Panc1 (cell line): ENCODE results near the gene RBMS1. TPM values are rescaled to one million over a fixed set of nuclear protein-coding genes. Genes with fewer than 3 reads are reported as not detected.

Experiments
- ATAC-seq: fragments of 200-7000 bp; cut with Tn5 transposase; 2 replicates; pipeline ENCODE4 v1.9.1; 2020; ENCODE audit warnings: mild to moderate bottlenecking, moderate library complexity
- BruUV-seq: library from RNA; stranded (reverse); fragments of 400-500 nt; replicated peaks from 2 replicates; lab custom pipeline; 2021; lab: Mats Ljungman, UMichigan
- CTCF ChIA-PET: fragments of 300-600 bp; sonication (Branson Sonifier 250); formaldehyde crosslinking; loops from one replicate; lab custom pipeline; 2022; ENCODE audit warnings: antibody characterized with exemption; lab: Charles Lee
- POLR2A ChIA-PET: fragments of 300-600 bp; sonication (Branson Sonifier 250); formaldehyde crosslinking; loops from one replicate; lab custom pipeline; 2022; ENCODE audit warnings: antibody characterized with exemption; lab: Charles Lee
- DNase-seq: peaks from one replicate; pipeline ENCODE4 v3.0.0-alpha.2; 2010; ENCODE audit warnings: low read depth, low spot score
- H3K27ac ChIP-seq: 2 replicates; pipeline ENCODE4 v1.5.1; 2011; ENCODE audit warnings: mild to moderate bottlenecking, low read length, inconsistent platforms
- H3K27me3 ChIP-seq: fragments of 200-500 bp; sonication (Bioruptor generic); 2 replicates; pipeline ENCODE4 v1.6.0; 2014; ENCODE audit warnings: low read length, inconsistent platforms; ENCODE audit not compliant: control insufficient read depth, insufficient read depth
- H3K36me3 ChIP-seq: fragments of 200-500 bp; sonication (Bioruptor generic); 2 replicates; pipeline ENCODE4 v1.5.1; 2014; ENCODE audit warnings: inconsistent platforms, mild to moderate bottlenecking, low read length, moderate library complexity; ENCODE audit not compliant: control insufficient read depth, insufficient read depth
- H3K4me1 ChIP-seq: 2 replicates; pipeline ENCODE4 v1.5.1; 2011; ENCODE audit warnings: inconsistent platforms, mild to moderate bottlenecking, low read length, moderate library complexity; ENCODE audit not compliant: control insufficient read depth, insufficient read depth
- H3K4me3 ChIP-seq, 2 experiments: 2 replicates each; pipeline ENCODE4 v1.5.1; 2011 to 2012; ENCODE audit warnings: low read depth in 2 of 2, low read length in 2 of 2, mild to moderate bottlenecking in 2 of 2, inconsistent platforms in 1 of 2, moderate library complexity in 1 of 2
- H3K9me3 ChIP-seq: fragments of 200-500 bp; sonication (Bioruptor generic); 2 replicates; pipeline ENCODE4 v1.5.1; 2014; ENCODE audit warnings: low read depth, mild to moderate bottlenecking, inconsistent platforms, low read length, moderate library complexity; ENCODE audit not compliant: control insufficient read depth, insufficient read depth
- POLR2AphosphoS5 ChIP-seq: IDR thresholded peaks from 2 replicates; pipeline ENCODE4 v1.6.1; 2012; ENCODE audit warnings: mild to moderate bottlenecking, low read depth, low read length, moderate library complexity
- REST ChIP-seq, 2 experiments: IDR thresholded peaks; 2 replicates each; pipeline ENCODE4 v1.6.1; 2011 to 2012; ENCODE audit warnings: low read depth in 2 of 2, control low read depth in 1 of 2, low read length in 1 of 2, mild to moderate bottlenecking in 1 of 2, moderate library complexity in 1 of 2; ENCODE audit not compliant: insufficient read depth in 1 of 2
- SIN3A ChIP-seq: IDR thresholded peaks from 2 replicates; pipeline ENCODE4 v1.6.1; 2012; ENCODE audit warnings: low read depth, mild to moderate bottlenecking, low read length, moderate library complexity, borderline replicate concordance; ENCODE audit not compliant: insufficient read depth
- TCF7L2 ChIP-seq: IDR thresholded peaks from 2 replicates; pipeline ENCODE4 v1.6.1; 2011; ENCODE audit warnings: mild to moderate bottlenecking, low read depth, low read length, inconsistent platforms
- in situ Hi-C: cut with HindIII; loops from 2 replicates; pipeline ENCODE4 v1.10.0; 2016; ENCODE audit warnings: low sequenced_read_pairs, low pct_unique_long_range_greater_than_20kb
- intact Hi-C: fragments of 100-400 bp; cut with micrococcal nuclease; formaldehyde crosslinking; loops from one replicate; pipeline ENCODE4 v1.10.0; 2022; ENCODE audit not compliant: unreplicated experiment
- total RNA-seq: library from RNA; stranded (reverse); gene quantifications from one replicate; pipeline ENCODE4 v1.2.1, GENCODE V29; 2021; ENCODE audit not compliant: unreplicated experiment
- TF ChIP-seq, protein P1 (sequence below): fragments of 450-650 bp; IDR thresholded peaks from 2 replicates; pipeline ENCODE4 v1.5.1; 2017; ENCODE audit warnings: mild to moderate bottlenecking

RBMS1 gene
- total RNA-seq, 1 experiment from 2014 or later: 67.0 TPM

- intact Hi-C loops (no loop called here), in situ Hi-C loops (no loop called here)
- ChIA-PET CTCF (interaction anchor here (0.6 to 1.7 kb wide), 2 partner anchors 43 to 666 kb away, joined by 3 to 4 read pairs; no protein-coding TSS in a partner anchor), POLR2A (no interaction called here)
- ATAC-seq: no peak
- Histone ChIP-seq H3K4me3 (no peak overlapping the region), H3K4me1 (0 out of 2 replicates have a peak, but pooled peaks cover 2% of the 10 kb centered on the region), H3K27me3 (no peaks in the 10 kb centered on the region), H3K27ac (no peak overlapping the region), H3K9me3 (no peaks in the 10 kb centered on the region; the same call in 1 of the 2 replicates), H3K36me3 (no peaks in the 10 kb centered on the region)
- DNase-seq: no peak
- TF ChIP-seq, protein P1, sequence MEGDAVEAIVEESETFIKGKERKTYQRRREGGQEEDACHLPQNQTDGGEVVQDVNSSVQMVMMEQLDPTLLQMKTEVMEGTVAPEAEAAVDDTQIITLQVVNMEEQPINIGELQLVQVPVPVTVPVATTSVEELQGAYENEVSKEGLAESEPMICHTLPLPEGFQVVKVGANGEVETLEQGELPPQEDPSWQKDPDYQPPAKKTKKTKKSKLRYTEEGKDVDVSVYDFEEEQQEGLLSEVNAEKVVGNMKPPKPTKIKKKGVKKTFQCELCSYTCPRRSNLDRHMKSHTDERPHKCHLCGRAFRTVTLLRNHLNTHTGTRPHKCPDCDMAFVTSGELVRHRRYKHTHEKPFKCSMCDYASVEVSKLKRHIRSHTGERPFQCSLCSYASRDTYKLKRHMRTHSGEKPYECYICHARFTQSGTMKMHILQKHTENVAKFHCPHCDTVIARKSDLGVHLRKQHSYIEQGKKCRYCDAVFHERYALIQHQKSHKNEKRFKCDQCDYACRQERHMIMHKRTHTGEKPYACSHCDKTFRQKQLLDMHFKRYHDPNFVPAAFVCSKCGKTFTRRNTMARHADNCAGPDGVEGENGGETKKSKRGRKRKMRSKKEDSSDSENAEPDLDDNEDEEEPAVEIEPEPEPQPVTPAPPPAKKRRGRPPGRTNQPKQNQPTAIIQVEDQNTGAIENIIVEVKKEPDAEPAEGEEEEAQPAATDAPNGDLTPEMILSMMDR: peak; percentile 56; the same call in 1 of the 2 replicates
- no peak for TF ChIP-seq REST (IDR thresholded peaks at IDR 0.05; ENCODE audit: insufficient read depth in 1 of 2, low read depth in 2 of 2, low read length in 1 of 2)
- BruUV-seq: no TSS peak
Measured at GRCh38 chr2:160429248-160430000, 64.2 kb downstream of the RBMS1 start.

- in situ Hi-C loops (no loop called here), intact Hi-C loops (no loop called here)
- no peaks in the 10 kb centered on the region for H3K27me3 ChIP-seq
- no peaks in the 10 kb centered on the region for H3K36me3 ChIP-seq
- no TSS peak for BruUV-seq
- no peaks in the 10 kb centered on the region; the same call in 1 of the 2 replicates for H3K9me3 ChIP-seq
- no peak for ATAC-seq
- no peaks in the 10 kb centered on the region for H3K4me1 ChIP-seq
- ChIA-PET POLR2A (no interaction called here), CTCF (interaction anchor here (0.6 kb wide), 1 partner anchor 65 kb away, joined by 3 read pairs; no protein-coding TSS in a partner anchor)
- no peak for DNase-seq
- TF ChIP-seq REST (IDR thresholded peaks at IDR 0.05; ENCODE audit: insufficient read depth in 1 of 2, low read depth in 2 of 2, low read length in 1 of 2) (no peak), TCF7L2 (no peak), POLR2AphosphoS5 (no peak), SIN3A (no peak)
- TF ChIP-seq, protein P1: no peak
- H3K4me3 ChIP-seq: no peak overlapping the region
- H3K27ac ChIP-seq: no peak overlapping the region
Measured at GRCh38 chr2:160428405-160428763, 65.2 kb downstream of the RBMS1 start.
